ENCODE data around the gene YBX2.

Gene YBX2

DNA sequence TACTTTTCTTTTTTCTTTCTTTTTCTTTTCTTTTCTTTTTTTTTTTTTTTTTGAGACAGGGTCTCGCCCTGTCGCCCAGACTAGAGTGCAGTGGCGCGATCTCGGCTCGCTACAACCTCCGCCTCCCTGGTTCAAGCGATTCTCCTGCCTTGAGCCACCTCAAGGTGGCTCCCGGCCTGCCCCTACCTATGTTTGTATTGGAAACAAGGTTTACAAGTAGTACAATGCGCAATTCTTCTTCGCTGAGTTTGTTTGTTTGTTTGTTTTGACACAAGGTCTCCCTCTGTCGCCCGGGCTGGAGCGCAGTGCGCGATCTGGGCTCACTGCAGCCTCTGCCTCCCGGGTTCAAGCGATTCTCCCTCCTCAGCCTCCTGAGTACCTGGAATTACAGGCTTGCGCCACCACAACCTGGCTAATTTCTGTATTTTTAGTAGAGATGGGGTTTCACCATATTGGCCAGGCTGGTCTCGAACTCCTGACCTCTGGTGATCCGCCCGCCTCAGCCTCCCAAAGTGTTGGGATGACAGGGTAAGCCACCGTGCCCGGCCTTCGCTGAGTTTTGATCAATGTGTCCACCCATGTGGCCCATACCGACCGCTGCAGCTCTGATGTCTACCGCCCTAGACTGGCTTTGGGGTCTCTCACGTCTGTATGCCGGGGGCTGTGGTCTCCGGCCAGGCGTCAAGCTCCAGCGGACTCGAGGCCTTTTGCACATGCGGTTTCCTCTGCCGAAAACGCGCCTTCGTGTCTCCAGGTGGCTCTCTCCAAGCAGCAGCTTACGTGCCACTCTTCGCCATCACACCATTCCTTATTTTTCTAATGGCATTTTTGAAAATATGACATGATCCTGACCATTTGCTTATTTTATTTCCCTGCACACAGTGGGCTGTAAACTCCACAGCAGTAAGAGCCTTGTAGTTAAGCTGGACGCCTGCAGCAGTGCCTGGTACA lies 1.1 kb upstream of the YBX2 start:
- DNase-seq: no peak

DNA sequence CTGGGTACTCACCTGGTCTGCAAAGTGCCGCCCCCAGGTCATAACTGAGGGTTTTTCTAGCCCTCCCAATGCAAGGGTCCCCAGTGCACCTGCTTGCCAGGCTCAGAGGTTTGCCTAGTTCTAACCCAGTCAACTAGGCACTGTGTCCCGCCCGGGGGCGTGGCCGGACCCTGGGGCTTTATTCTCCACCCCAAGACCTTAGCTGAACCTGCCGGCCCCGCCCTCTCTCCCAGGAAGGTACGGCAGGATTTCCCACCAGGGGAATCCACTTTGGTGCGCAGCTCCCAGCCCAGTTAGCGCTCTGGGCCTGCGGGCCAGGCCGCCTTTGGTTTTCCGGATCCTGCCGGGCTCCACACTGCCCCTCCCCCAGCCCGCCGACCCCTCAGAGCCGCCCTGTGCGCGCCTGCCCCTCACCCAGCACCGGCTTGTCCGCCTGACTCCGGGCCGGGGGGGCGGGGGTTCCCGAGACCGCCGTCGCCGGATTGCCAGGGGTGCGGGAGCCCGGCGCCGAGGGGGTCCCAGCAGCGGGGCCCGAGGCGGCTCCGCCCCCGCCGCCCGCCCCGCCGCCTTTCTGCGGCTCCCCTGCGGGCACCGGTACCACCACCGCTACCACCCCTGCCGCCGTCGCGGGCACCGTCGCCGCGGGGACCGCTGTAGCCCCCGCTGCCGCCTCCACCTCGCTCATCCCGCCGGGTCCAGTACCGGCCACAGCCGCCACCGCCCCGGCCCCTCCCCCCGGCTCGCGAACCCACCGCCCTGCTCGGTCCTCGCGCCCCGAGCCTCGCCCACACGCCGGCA lies 424 bp downstream of the YBX2 start:
- no peak for DNase-seq

DNA sequence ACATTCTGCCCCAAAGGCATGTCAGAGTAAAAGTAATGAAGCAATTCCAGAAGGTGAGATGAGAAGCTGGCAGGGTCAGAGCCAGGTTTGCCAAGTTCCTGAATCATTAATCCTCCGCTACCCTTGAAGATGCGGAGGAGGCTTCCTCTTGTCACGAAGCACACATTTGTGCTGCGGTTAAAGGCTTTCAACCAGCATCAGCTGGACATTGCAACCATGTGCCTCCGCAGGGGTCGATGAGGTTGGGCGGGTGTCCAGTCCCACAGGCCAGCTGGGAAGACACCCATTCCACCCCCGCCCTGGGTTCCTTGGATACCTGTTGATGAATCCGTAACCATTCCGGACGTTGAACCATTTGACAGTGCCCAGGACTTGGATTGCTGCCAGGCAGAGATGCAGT lies 1.3 kb downstream of the YBX2 start:
- DNase-seq: no peak

DNA sequence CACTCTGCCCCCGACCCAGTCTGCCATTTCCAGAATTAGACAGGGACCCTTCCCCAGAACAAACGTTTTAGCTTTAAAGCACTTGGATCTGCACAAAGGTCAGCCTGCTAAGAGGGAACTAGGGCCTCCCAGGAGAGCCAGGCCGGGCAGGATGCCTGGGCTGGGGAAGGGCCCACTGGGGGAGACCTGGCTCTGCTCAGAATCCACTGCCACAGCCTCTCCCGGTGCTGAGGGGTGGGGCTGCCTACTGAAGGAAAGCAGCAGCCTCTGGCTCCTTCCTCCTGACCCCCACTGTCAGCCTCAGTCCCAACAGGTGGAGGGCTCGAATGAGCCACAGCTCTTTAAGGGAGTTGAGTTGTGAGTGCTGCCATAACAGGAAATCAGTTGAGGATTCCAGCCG lies 1.7 kb downstream of the YBX2 start:
- no peak for DNase-seq

GRCh38 chr17:7292194-7292593 lies 2.2 kb downstream of the YBX2 start:
- DNase-seq: no peak

DNA sequence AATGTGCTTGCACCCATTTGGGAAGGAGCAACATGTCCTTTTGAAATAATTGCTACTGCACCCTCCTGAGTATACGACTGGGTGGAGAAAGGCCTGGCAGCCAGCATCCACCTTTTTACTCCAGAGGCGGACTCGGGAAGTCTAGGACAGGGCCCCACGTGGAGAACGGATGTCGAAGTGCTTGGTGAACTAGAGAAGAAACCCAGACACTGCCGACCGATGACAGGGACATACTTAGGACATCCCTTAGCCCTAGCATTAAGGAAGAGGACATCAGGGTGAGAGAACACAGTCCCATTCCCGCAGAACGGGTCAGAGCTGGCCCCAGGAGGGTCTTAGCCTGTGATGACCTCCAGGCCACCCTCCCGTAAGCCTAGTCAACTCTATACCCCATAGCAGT lies 3.8 kb downstream of the YBX2 start:
- no peak for DNase-seq

GRCh38 chr17:7290166-7290565 lies 4.3 kb downstream of the YBX2 start:
- no peak for DNase-seq

- DNase-seq: no peak
These were observed 5.0 kb downstream of the YBX2 start for GRCh38 chr17:7289256-7290032.

GRCh38 chr17:7285679-7286078 lies 8.8 kb downstream of the YBX2 start:
- no peak for DNase-seq

- no peak for DNase-seq
These were observed 9.5 kb downstream of the YBX2 start for GRCh38 chr17:7284911-7285310.

DNA sequence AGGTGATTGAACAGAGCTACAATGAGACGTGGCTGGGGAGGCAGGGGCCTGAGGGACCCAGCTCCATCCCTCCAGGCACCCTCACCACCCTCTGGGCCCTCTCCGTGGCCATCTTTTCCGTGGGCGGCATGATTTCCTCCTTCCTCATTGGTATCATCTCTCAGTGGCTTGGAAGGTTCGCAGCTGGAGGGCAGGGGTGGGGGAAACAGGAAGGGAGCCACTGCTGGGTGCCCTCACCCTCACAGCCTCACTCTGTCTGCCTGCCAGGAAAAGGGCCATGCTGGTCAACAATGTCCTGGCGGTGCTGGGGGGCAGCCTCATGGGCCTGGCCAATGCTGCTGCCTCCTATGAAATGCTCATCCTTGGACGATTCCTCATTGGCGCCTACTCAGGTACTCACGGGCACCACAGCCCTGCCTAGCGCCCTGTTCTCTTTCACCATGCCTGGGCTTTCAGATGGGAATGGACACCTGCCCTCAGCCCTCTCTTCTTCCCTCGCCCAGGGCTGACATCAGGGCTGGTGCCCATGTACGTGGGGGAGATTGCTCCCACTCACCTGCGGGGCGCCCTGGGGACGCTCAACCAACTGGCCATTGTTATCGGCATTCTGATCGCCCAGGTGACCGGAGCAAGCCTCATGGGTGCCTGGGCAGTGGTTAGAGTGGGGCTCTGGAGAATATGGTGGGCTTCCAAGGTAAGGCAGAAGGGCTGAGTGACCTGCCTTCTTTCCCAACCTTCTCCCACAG lies 10.8 kb downstream of the YBX2 start:
- no peak for DNase-seq

DNA sequence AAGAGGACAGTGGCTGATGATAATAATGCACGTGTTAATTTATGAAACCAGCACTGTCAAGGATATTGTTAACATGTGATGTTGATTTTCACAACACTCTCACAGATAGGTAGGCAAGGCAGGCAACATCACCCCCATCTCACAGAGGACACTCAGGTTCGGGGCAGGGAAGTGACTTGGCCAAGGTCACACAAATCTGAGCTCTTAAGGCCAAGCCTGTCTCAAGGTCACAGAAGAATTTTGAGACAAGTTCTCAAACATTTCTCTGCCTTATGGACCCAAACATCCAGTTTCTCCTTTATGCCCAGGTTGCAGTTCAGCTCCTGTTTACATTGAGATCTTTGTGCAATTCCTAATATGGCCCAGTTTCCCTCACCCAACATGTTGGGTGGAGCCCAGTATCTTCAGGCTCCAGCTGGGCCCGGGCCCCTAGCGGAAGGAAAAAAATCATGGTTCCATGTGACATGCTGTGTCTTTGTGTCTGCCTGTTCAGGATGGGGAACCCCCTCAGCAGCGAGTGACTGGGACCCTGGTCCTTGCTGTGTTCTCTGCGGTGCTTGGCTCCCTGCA lies 11.6 kb downstream of the YBX2 start:
- no peak for DNase-seq

GRCh38 chr17:7281953-7282751 lies 12.3 kb downstream of the YBX2 start:
- DNase-seq: no peak

DNA sequence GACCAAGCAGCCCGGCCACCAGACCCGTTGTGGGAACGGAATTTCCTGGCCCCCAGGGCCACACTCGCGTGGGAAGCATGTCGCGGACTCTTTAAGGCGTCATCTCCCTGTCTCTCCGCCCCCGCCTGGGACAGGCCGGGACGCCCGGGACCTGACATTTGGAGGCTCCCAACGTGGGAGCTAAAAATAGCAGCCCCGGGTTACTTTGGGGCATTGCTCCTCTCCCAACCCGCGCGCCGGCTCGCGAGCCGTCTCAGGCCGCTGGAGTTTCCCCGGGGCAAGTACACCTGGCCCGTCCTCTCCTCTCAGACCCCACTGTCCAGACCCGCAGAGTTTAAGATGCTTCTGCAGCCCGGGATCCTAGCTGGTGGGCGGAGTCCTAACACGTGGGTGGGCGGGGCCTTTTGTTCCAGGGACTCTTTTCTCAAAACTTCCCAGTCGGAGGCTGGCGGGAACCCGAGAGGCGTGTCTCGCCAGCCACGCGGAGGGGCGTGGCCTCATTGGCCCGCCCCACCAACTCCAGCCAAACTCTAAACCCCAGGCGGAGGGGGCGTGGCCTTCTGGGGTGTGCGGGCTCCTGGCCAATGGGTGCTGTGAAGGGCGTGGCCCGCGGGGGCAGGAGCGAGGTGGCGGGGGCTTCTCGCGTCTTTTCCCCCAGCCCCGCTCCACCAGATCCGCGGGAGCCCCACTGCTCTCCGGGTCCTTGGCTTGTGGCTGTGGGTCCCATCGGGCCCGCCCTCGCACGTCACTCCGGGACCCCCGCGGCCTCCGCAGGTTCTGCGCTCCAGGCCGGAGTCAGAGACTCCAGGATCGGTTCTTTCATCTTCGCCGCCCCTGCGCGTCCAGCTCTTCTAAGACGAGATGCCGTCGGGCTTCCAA lies 13.1 kb downstream of the YBX2 start, which contains the start of gene SLC2A4:
Gene SLC2A4, plus strand, starts transcription at position 645 of the 879 bp plus-strand sequence. Its CDS starts 217 bp downstream, at position 862.
- peak; percentile 69 for DNase-seq

DNA sequence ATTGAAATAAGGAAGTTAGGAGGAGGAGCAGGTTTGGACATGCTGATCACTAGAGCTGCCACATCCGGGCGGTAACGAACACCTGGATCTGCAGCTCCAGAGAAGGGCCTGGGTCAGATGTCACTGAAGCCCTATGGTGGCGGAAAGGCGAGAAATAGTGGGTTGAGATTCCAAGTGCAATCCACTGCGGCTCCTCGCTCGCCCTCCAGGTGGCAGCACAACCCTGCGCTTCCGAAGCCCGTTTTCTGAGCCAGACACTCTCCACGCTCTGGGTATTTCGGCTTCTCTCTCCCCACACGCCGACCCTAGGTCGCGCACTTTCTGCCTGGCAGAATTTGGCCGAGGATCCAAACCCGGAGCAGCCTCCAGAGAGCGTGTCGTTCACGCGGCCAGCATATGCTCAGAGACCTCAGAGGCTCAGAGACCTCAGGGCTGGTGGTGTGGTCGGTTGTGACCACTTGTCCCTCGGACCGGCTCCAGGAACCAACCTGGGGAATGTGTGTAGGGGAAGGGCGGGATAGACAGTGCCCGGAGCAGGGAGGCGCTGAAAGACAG lies 13.8 kb downstream of the YBX2 start:
- peak; percentile 84 for DNase-seq

- DNase-seq: no peak
These were observed 15.0 kb downstream of the YBX2 start for GRCh38 chr17:7279448-7279847.

DNA sequence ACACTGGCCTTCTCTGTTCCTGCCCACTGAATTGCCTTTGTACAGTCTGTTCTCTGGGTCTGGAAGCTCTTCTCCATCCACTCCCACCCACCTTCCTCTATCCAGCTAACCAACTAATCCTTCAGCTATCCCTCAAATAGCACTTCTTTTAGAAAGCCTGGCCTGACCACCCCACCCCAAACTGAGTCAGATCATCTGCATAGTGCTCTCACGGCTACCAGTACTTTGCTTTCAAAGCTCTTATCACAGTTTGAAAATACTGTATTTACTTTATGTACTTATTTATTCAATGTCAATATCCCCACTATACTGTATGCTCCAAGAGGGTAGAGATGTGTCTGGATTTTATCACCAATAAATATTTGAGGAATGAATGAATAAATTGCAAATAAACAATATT lies 27.7 kb downstream of the YBX2 start:
- no peak for DNase-seq

GRCh38 chr17:7263801-7264078 lies 30.7 kb downstream of the YBX2 start:
- no peak for DNase-seq

GRCh38 chr17:7262935-7263800 lies 31.3 kb downstream of the YBX2 start:
- DNase-seq: no peak

Measured in activated gamma-delta T cell treated with Interleukin-2 at 50 U/mL for 16 hours (primary cell).